Endothelial cell of umbilical vein (primary cell): ENCODE results near the gene MYBPHL. TPM values are rescaled to one million over a fixed set of nuclear protein-coding genes. Genes with fewer than 3 reads are reported as not detected.

ENCODE experiments used
- BruUV-seq: library from RNA; stranded (reverse); fragments of 400-500 nt; replicated peaks from 2 replicates; lab custom pipeline; 2021; lab: Mats Ljungman, UMichigan
- CTCF ChIA-PET: fragments of 300-600, 350-600 bp; sonication (Branson Sonifier 250); formaldehyde crosslinking; loops from one replicate; lab custom pipeline; 2021; ENCODE audit warnings: antibody characterized with exemption, inconsistent platforms; lab: Charles Lee
- POLR2A ChIA-PET: fragments of 300-600, 350-600 bp; sonication (Branson Sonifier 250); formaldehyde crosslinking; loops from one replicate; lab custom pipeline; 2021; ENCODE audit warnings: antibody characterized with exemption, inconsistent platforms; lab: Charles Lee
- DNase-seq: peaks from one replicate; pipeline ENCODE4 v3.0.0-alpha.2; 2011; ENCODE audit warnings: low read depth, low spot score
- FAIRE-seq: peaks from 2 replicates; lab custom pipeline; 2011; peaks lifted over from hg19 to GRCh38; lab: Jason Lieb, UNC
- H2AFZ ChIP-seq: 2 replicates; pipeline ENCODE4 v1.6.0; 2012; ENCODE audit warnings: low read depth, low read length, control low read depth, inconsistent platforms
- H3K27ac ChIP-seq: 2 replicates; pipeline ENCODE4 v1.5.1; 2011; ENCODE audit warnings: low read depth, mild to moderate bottlenecking, control low read depth, low read length, moderate library complexity; ENCODE audit not compliant: insufficient read depth
- H3K27me3 ChIP-seq, 2 experiments: 2 replicates each; pipeline versions ENCODE4 v1.6.0 to v1.6.1; 2011; ENCODE audit warnings: low read length in 2 of 2, mixed read lengths in 1 of 2; ENCODE audit not compliant: control insufficient read depth in 2 of 2, insufficient read depth in 2 of 2
- H3K36me3 ChIP-seq, 2 experiments: 2 replicates in 1 of 2; 3 replicates in 1 of 2; pipeline ENCODE4 v1.5.1; 2011; ENCODE audit warnings: low read length in 2 of 2, mild to moderate bottlenecking in 1 of 2, moderate library complexity in 1 of 2; ENCODE audit not compliant: control insufficient read depth in 2 of 2, insufficient read depth in 2 of 2; ENCODE audit errors: extremely low read depth in 1 of 2
- H3K4me1 ChIP-seq: 3 replicates; pipeline ENCODE4 v1.5.1; 2011; ENCODE audit warnings: mild to moderate bottlenecking, low read length; ENCODE audit not compliant: control insufficient read depth, insufficient read depth; ENCODE audit errors: extremely low read depth
- H3K4me2 ChIP-seq: 2 replicates; pipeline ENCODE4 v1.6.1; 2011; ENCODE audit warnings: low read length, control low read depth, mixed read lengths; ENCODE audit not compliant: insufficient read depth
- H3K4me3 ChIP-seq, 3 experiments: fragments of 200-600 bp in 1 of 3; sonication (generic), shearing (Covaris generic) in 1 of 3; replicated peaks in 1 of 3; 2 replicates each; pipeline ENCODE4 v1.5.1; 2011 to 2016; ENCODE audit warnings: control low read depth in 3 of 3, low read length in 3 of 3, mild to moderate bottlenecking in 2 of 3, inconsistent platforms in 1 of 3, low read depth in 1 of 3, moderate library complexity in 1 of 3; ENCODE audit not compliant: insufficient read depth in 1 of 3
- H3K79me2 ChIP-seq: 2 replicates; pipeline ENCODE4 v1.6.0; 2012; ENCODE audit warnings: low read length, inconsistent platforms; ENCODE audit not compliant: control insufficient read depth, insufficient read depth
- H3K9ac ChIP-seq: replicated peaks from 2 replicates; pipeline ENCODE3; 2011; ENCODE audit warnings: low read length, control low read depth; ENCODE audit not compliant: insufficient read depth; ENCODE audit errors: extremely low read depth
- H3K9me1 ChIP-seq: replicated peaks from 3 replicates; pipeline ENCODE4 v1.6.0; 2011; ENCODE audit warnings: mild to moderate bottlenecking, low read length; ENCODE audit not compliant: control insufficient read depth, insufficient read depth; ENCODE audit errors: extremely low read depth
- H3K9me3 ChIP-seq: replicated peaks from 2 replicates; pipeline ENCODE4 v1.5.1; 2012; ENCODE audit warnings: low read length, inconsistent platforms; ENCODE audit not compliant: control insufficient read depth, insufficient read depth
- H4K20me1 ChIP-seq: replicated peaks from 2 replicates; pipeline ENCODE3; 2011; ENCODE audit warnings: mild to moderate bottlenecking, low read length; ENCODE audit not compliant: control insufficient read depth, insufficient read depth; ENCODE audit errors: extremely low read depth
- CTCF ChIP-seq, 2 donors: IDR thresholded peaks; 1 replicate in 1 of 2; 2 replicates in 1 of 2; pipeline ENCODE4 v1.5.1; 2011; ENCODE audit warnings: low read length in 2 of 2, mild to moderate bottlenecking in 2 of 2, moderate library complexity in 2 of 2, control low read depth in 1 of 2, inconsistent platforms in 1 of 2, low read depth in 1 of 2; ENCODE audit not compliant: insufficient read depth in 1 of 2; ENCODE audit errors: extremely low read depth in 1 of 2
- EZH2 ChIP-seq: IDR thresholded peaks from 2 replicates; pipeline ENCODE4 v1.6.1; 2012; ENCODE audit warnings: borderline replicate concordance, low read depth, mild to moderate bottlenecking, moderate library complexity, low read length, inconsistent platforms; ENCODE audit not compliant: severe bottlenecking
- FOS ChIP-seq: IDR thresholded peaks from 2 replicates; pipeline ENCODE4 v1.6.1; 2011; ENCODE audit warnings: mild to moderate bottlenecking, low read length, moderate library complexity, borderline replicate concordance; ENCODE audit not compliant: insufficient read depth
- JUN ChIP-seq: IDR thresholded peaks from 2 replicates; pipeline ENCODE4 v1.6.1; 2011; ENCODE audit warnings: borderline replicate concordance, low read depth; ENCODE audit not compliant: insufficient read length, insufficient read depth
- MAX ChIP-seq: IDR thresholded peaks from 2 replicates; pipeline ENCODE4 v1.6.1; 2011; ENCODE audit not compliant: insufficient read depth, insufficient read length
- MYC ChIP-seq: IDR thresholded peaks from one replicate; pipeline ENCODE4 v1.6.1; 2011; ENCODE audit warnings: mild to moderate bottlenecking, low read depth, low read length
- POLR2A ChIP-seq: IDR thresholded peaks from 2 replicates; pipeline ENCODE4 v1.6.1; 2012; ENCODE audit warnings: low read depth, mild to moderate bottlenecking, control low read depth, low read length
- POLR2AphosphoS5 ChIP-seq: IDR thresholded peaks from 2 replicates; pipeline ENCODE4 v1.6.1; 2012; ENCODE audit warnings: low read depth, mild to moderate bottlenecking, control low read depth, low read length, moderate library complexity; ENCODE audit not compliant: insufficient read depth
- dilution Hi-C: fragments of 300-500 bp; cut with MboI; formaldehyde crosslinking; loops from one replicate; pipeline ENCODE4 v1.15.0; 2019; ENCODE audit warnings: low sequenced_read_pairs; ENCODE audit not compliant: extremely low pct_ligation_motif_present
- intact Hi-C: fragments of 100-400 bp; cut with micrococcal nuclease; formaldehyde crosslinking; loops from one replicate; pipeline ENCODE4 v1.10.0; 2022
- polyA plus RNA-seq, 4 experiments: library from polyadenylated mRNA; depleted of rRNA in 3 of 4; stranded (reverse) in 3 of 4; unstranded in 1 of 4; fragments of >200 nt; gene quantifications; 2 replicates each; pipeline versions ENCODE4 v1.2.1 to v1.2.3, GENCODE V29; 2011 to 2012; ENCODE audit warnings: missing spikeins in 1 of 4
- total RNA-seq: library from RNA; stranded (reverse); gene quantifications from 2 replicates; pipeline ENCODE4 v1.2.3, GENCODE V29; 2021

Gene MYBPHL
- total and polyA plus RNA-seq, 2 donors (not counting 3 experiments of a cell fraction or from before 2014, with no cell fraction given): not detected

GRCh38 chr1:109251277-109252166 lies 55.3 kb downstream of the MYBPHL start:
- dilution Hi-C loops (no loop called here), intact Hi-C loops (no loop called here)
- no peaks in the 10 kb centered on the region for H3K36me3 ChIP-seq
- BruUV-seq: no TSS peak
- H2AFZ ChIP-seq: no peak overlapping the region
- no peaks in the 10 kb centered on the region for H3K9me3 ChIP-seq
- H4K20me1 ChIP-seq: no peaks in the 10 kb centered on the region
- no peaks in the 10 kb centered on the region for H3K9me1 ChIP-seq
- H3K4me2 ChIP-seq: no peak overlapping the region
- H3K27me3 ChIP-seq: peaks cover 3 to 10% of the 10 kb centered on the region in 2 experiments
- H3K4me3 ChIP-seq: no peak overlapping the region
- FAIRE-seq (no peak), DNase-seq (no peak)
- H3K9ac ChIP-seq: no peak overlapping the region
- H3K27ac ChIP-seq: no peak overlapping the region
- H3K4me1 ChIP-seq: no peaks in the 10 kb centered on the region
- CTCF ChIA-PET: interaction anchor here (1.4 to 2.7 kb wide), 6 partner anchors 12 to 281 kb away, joined by 3 to 22 read pairs (median 4); no protein-coding TSS in a partner anchor
- POLR2A ChIA-PET: no interaction called here
- TF ChIP-seq MYC: no peak
- TF ChIP-seq EZH2: no peak
- no peak for TF ChIP-seq FOS
- TF ChIP-seq POLR2A: no peak
- no peak for TF ChIP-seq POLR2AphosphoS5
- TF ChIP-seq JUN: no peak
- TF ChIP-seq CTCF (IDR thresholded peaks at IDR 0.05; ENCODE audit: extremely low read depth in 1 of 2, insufficient read depth in 1 of 2, low read depth in 1 of 2, low read length in 2 of 2): no peak
- TF ChIP-seq MAX: no peak
- no peaks in the 10 kb centered on the region for H3K79me2 ChIP-seq
